Inflammatory macrophage treated with lipopolysaccharide for 1 hour (primary cell): ENCODE data around the gene CXorf65.

Experiments
- DNase-seq, 2 donors: peaks; one replicate each; pipeline ENCODE4 v3.0.0-alpha.2; 2020 to 2022

Gene CXorf65

GRCh38 chrX:71105628-71106027 is 912 bp downstream of the CXorf65 start:
- DNase-seq: no peak

DNA sequence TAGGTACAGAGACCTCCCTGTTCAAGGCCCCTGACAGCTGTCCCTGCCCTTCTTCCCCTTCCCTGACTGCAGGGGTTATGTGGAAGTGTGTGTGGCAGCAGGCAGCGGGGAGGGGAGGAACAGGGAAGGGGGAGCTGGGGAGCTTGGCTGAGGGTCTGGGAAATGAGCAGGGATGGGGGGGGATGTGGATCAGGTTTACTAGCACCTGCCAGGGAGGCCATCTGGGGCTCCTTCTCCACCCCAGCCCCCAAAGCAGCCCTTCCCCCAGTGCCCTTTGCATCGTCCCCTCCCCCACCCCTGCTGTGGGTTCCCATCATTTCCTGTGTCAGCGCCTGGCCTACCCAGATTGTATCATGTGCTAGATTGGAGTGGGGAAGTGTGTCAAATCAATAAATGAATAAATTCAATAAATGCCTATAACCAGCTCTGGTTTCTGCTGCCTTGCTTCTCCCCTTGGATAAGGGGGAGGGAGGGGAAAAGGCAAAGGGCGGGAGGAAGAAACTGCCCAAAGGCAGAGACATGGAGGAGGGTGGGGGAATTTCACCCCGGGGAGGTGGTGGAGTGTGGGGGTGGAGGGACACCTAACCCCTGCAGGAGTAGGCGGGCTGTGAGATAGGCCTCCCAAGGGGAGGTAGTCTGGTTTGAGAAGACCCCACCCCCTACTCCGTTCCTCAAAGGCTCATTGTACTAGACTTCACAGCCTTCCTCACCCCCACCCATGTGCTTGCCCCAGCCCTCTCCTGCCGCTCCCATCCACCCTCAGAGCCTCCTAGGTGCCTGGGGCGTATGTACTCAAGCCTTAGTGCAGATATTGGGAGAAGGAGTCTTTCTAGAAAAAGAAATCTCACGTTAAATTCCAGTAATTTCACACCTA is 3.2 kb downstream of the CXorf65 start:
- no peak for DNase-seq

DNA sequence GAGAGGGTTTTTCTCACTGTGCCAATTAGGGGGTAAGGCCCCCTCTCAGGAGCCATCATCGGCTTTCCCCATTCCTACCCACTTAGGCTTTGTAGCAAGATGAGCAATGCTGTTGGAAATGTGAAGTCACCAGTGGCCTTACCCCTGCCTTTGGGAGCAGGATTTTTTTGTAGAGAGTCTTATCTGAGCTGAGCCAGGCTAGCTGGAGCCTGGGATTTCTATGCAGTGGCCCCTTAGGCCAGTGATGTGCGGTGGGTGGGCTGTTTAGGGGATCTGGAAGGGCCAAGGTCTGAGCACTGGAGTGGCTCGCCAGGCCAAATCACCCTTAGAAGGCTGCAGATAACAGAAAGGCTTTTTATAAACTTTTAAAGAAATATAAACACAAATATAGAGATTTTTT is 4.2 kb downstream of the CXorf65 start:
- DNase-seq: no peak

GRCh38 chrX:71100581-71101505 is 5.7 kb downstream of the CXorf65 start:
- DNase-seq: no peak

DNA sequence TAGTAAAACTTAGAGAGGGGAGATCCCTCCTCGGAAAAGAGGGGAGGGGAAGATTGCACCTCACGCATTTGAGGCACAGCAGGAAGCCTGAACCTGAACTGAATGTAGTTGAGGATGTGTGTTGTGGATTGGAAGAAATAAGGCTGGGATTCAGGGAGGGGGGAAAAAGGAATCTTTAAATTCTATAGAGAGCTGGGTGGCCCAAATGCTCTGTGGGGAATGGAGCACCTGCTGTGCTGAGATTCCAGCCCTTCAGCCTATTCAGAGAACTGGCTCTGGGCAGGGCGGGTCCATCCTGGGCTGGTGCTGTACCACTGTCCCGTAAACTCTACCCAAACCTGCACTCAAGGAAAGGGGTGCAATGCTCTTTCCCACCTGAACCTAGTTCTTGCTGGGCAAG is 6.8 kb downstream of the CXorf65 start:
- no peak for DNase-seq

- DNase-seq: no peak
Observed at GRCh38 chrX:71098951-71099506, 7.5 kb downstream of the CXorf65 start.

DNA sequence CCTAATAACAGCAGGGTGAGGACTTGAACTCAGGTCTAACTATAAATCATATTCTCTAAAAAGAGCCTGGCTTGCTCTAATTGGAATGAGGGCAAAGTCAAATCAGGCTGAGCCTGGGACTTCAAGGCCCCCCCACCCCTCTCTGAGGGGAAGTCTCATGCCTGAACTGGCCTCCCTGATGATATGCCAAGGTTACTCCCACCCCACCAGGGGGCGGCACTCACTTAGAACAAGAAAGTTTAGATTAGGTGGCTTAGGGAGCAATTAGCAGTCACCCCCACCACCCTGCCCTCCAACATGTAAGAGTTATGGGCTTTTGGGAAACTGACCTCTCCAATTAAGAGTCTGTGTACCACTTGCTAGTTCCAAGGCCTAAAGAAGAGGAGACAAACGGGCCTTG is 8.2 kb downstream of the CXorf65 start:
- DNase-seq: peak; percentile 40 to 55

DNA sequence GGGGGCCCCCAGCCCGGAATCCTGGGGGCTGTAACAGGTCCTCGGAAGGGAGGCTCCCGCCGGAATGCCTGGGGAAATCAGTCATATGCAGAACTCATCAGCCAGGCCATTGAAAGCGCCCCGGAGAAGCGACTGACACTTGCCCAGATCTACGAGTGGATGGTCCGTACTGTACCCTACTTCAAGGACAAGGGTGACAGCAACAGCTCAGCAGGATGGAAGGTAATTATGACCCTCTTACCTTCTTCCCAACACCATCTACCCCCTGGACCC is 9.8 kb downstream of the CXorf65 start:
- DNase-seq: no peak

GRCh38 chrX:71095981-71096759 is 10.4 kb downstream of the CXorf65 start:
- DNase-seq: no peak

- peak; percentile 76 to 80 for DNase-seq
Observed at GRCh38 chrX:71095555-71095980, 11.0 kb downstream of the CXorf65 start, which contains the start of gene FOXO4. Gene FOXO4 (plus strand): TSS chrX:71095851. CDS start chrX:71096529, 678 bp downstream.

DNA sequence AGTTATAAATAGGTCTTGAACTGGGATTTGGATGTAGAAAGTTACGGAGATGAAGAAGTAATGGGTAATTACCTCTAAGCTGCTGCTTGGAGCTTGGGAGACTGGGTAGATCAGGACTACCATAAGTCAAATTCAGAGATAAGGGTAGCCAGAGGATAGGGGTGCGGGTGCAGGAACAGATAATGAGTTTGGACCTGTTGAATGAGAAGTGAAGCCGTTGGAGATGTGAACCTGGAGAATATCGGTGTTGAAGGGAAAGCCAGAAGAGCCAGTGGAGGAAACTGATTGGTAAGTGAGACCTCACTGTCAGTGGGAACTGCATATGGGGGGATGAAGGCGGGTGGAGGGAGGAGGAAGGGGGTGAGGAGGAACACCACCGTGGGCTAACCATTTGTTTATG is 11.5 kb downstream of the CXorf65 start:
- no peak for DNase-seq

GRCh38 chrX:71091263-71091662 is 15.3 kb downstream of the CXorf65 start:
- no peak for DNase-seq

DNA sequence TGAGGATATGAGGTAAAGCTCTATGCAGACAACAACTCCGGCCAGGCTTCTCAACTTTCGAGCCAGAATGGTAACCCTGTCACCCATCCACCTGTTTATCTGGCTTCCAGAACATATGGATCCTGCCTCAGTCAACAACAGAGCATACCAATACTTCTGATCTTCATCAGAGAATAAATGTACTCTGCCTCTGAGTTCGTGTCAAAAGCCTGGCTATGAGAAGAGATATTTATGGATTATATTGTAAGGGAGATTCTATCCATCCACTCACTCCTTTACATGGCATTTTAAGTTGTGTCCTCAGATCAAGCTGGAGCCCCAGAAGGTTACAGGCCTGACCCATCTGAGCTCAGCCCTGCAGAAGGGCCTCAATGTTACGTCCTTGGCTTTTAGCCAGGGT is 20.6 kb downstream of the CXorf65 start:
- no peak for DNase-seq

- no peak for DNase-seq
Observed at GRCh38 chrX:71082822-71083221, 23.7 kb downstream of the CXorf65 start.

DNA sequence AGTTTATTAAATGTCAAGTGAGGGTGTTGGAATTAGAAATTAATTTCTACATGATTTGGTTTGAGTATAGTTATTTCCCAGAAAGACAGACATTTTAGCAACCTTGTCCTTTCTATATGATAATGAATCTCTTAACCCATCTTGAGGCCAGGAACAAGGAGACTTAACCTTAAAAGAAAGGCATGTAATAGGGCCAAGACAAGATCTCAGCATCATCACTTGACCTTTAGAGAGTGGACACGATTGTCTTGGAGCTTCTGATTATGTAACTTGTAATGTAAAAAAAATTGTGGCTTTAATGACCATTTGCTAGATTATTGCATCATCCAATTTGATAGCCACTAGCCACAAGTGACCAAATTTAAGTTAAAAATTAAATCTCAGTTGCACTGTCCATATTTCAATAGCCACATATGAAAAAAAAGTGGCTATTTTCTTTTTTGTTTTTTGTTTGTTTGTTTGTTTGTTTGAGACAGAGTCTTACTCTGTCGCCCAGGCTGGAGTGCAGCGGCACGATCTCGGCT is 24.4 kb downstream of the CXorf65 start:
- no peak for DNase-seq

DNA sequence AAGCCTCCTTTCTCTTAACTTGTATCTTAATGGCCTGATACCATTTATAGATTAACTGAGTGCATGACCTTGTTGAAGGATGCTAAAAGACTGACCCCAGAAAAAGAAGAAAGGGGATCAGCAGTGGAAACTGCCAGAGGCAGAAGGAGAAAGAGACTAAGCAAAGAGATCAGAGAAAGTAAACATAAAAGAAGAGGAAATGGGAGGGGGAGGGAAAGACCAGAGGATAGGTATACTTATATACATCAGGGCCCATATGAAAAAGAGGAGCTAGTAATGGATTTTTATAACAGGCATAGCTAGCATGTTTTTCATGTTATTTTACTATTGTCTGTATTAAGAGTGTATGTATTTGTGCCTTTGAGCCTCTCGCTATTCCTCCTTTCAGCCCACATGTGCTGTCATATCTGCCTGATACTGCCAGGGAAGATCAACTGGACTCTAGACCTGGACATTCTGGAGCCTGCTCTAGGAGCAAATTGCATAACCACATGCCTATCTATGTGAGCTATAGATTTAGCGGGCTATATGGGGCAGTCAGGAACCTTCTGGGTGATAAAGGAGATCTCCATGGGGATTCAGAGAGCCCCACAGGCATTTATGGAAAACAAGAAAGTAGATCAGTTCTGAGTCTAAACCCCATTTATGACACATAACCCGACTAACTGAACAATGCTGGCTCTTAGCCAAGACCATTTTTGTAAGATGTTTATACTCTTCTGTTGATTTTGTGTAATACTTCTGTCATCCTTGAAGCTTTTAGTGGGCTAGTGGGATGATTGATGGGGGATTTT is 25.0 kb downstream of the CXorf65 start:
- no peak for DNase-seq

DNA sequence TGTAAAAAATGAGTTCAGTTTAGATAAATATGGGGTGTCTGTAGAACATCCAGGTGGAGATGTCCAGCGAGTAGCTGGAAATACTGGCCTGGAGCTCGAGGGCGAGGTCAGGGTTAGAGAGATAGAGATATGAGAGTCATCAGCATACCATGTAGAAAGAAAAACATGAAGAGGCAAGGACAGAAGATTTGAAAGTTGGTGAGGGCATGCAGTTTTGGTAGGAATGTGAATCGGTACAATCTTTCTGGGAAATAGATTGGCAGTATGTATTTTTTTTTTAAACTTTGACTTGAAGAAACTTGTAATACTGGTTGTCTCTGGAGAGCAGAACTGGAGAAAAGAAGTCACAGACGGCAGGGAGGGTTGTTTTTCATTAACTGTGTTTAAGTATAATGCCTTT is 36.0 kb downstream of the CXorf65 start:
- no peak for DNase-seq

DNA sequence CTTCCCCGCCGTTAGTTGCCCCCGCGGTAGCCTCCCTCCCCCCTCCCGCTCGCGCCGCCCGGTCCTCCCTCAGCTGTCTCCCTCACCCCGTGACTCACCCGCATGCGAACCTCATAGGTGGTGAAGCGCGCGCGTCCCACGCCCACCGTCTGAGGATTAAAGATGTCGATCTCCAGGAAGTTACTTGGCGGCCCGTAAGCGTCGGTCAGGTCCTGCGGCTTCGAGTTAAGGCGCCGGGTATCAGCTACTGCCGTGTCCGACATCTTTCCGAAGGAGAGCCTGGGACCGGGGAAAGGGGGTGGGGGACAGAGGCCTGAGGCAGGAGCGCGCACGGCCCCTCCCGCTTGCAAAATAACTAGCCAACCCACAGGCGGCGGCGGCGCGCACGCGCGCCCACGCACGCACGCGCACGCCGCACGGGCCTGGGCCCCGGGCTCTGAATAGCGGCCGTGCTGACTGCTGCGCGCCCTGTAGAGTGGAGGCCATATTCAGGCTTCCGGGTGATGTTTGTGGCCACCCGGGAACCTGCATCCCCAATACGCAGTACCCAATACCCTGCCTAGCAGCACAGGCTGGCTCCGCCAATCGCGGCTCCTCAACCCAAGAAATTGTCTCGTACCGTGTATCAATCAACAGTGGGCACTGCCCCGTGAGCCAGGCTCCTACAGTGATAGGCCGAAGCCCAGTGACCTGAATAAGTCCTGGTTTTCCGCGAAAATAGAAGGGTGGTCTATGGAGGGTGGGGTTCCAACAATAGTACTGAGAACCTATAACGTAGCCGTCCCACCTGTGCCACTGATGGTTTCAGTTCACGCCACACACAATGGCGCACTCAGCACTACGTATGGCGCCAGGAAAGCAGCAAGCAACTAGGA is 38.3 kb downstream of the CXorf65 start, which contains the start of gene SNX12:
SNX12 (minus strand) TSS at position 291 of the 875 bp plus-strand sequence; CDS start at position 263, 28 bp downstream.
- DNase-seq: peak; percentile 78 to 89

GRCh38 chrX:71067712-71068043 is 38.9 kb downstream of the CXorf65 start:
- DNase-seq: no peak

GRCh38 chrX:71067089-71067488 is 39.5 kb downstream of the CXorf65 start:
- DNase-seq: no peak

- DNase-seq: no peak
Observed at GRCh38 chrX:71060127-71060526, 46.4 kb downstream of the CXorf65 start.
